ENCODE data around the gene PTPN4.
"Not testable (repeated sequence)": the region's sequence is repeated elsewhere in the genome, so short reads cannot be mapped to it uniquely, and the experiment has no call there.

The PTPN4 gene

DNA sequence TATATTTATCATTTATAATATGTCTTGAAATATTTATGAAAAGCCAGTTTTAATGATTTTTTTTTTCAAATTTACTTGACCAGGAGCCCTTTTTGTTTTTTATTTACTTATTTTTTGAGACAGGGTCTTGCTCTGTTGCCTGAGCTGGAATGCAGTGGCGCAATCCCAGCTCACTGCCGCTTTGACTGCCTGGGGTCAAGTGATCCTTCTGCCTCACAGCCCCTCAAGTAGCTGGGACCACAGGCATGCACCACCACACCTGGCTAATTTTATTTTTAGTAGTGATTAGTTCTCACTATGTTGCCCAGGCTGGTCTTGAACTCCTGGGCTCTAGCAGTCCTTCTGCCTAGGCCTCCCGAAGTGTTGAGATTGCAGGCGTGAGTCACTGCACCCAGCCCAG, 258.8 kb downstream of the PTPN4 start:
- H3K4me2 ChIP-seq (ENCODE audit: low read depth, low read length, poor library complexity, severe bottlenecking) = no peak overlapping the region

DNA sequence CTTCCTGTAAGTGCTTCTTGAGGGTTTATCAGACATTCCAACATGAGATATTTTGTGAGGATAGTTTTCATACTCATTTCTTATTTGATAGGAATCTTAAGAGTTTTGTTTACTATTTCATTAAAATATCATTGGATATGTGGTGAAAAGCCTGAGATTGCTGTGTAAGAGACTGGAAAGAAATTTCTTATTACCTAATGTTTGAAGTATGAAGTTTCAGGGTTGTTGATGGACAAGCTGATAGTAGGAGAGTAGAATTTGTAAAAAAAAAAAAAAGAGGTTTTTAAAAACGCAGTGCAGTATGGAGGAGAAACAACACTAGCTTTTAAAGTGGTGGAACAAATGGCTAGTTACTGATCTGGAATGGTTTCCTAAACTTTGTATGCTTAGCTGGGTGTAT, 260.8 kb downstream of the PTPN4 start:
- no peaks in the 10 kb centered on the region for H3K9me2 ChIP-seq (replicated peaks; ENCODE audit: low read depth, low read length)
- H3F3A ChIP-seq (ENCODE audit: low read depth) = no peaks in the 10 kb centered on the region
- no peak overlapping the region for H3K4me2 ChIP-seq (ENCODE audit: low read depth, low read length, poor library complexity, severe bottlenecking)
- no peaks in the 10 kb centered on the region for H3K36me3 ChIP-seq (ENCODE audit: insufficient read depth, low read length)
- TF ChIP-seq EZH2phosphoT487 (IDR thresholded peaks at IDR 0.05; ENCODE audit: borderline replicate concordance) = no peak
- TF ChIP-seq, protein P1, sequence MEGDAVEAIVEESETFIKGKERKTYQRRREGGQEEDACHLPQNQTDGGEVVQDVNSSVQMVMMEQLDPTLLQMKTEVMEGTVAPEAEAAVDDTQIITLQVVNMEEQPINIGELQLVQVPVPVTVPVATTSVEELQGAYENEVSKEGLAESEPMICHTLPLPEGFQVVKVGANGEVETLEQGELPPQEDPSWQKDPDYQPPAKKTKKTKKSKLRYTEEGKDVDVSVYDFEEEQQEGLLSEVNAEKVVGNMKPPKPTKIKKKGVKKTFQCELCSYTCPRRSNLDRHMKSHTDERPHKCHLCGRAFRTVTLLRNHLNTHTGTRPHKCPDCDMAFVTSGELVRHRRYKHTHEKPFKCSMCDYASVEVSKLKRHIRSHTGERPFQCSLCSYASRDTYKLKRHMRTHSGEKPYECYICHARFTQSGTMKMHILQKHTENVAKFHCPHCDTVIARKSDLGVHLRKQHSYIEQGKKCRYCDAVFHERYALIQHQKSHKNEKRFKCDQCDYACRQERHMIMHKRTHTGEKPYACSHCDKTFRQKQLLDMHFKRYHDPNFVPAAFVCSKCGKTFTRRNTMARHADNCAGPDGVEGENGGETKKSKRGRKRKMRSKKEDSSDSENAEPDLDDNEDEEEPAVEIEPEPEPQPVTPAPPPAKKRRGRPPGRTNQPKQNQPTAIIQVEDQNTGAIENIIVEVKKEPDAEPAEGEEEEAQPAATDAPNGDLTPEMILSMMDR (conservative IDR thresholded peaks at IDR 0.05; ENCODE audit: low read length) = no peak
- no peak overlapping the region for H2AFZ ChIP-seq (ENCODE audit: low read length)
- H3K4me3 ChIP-seq (ENCODE audit: low read length, poor library complexity, severe bottlenecking) = no peak overlapping the region
- no peaks in the 10 kb centered on the region for H3K27me3 ChIP-seq (ENCODE audit: insufficient read depth, low read length, poor library complexity, severe bottlenecking)
- H3K9me3 ChIP-seq (ENCODE audit: insufficient read depth, low read depth, low read length) = no peaks in the 10 kb centered on the region
- peaks cover 3% of the 10 kb centered on the region; the same call in 1 of the 2 replicates for H3K79me2 ChIP-seq (ENCODE audit: insufficient read depth, low read length)
- no peaks in the 10 kb centered on the region for H3K4me1 ChIP-seq (ENCODE audit: insufficient read depth, low read length, poor library complexity, severe bottlenecking)
- peaks cover 5% of the 10 kb centered on the region for H4K20me1 ChIP-seq (ENCODE audit: insufficient read depth, low read length, poor library complexity, severe bottlenecking)
- no peak overlapping the region for H3K9ac ChIP-seq (ENCODE audit: low read depth, low read length, poor library complexity, severe bottlenecking)

More for the DNA sequence above, 258.8 kb downstream of the PTPN4 start:
- Histone ChIP-seq H4K20me1 (ENCODE audit: insufficient read depth, low read length, poor library complexity, severe bottlenecking) (peaks cover 9% of the 10 kb centered on the region), H3K27me3 (ENCODE audit: insufficient read depth, low read length, poor library complexity, severe bottlenecking) (no peaks in the 10 kb centered on the region), H3K9me3 (ENCODE audit: insufficient read depth, low read depth, low read length) (no peaks in the 10 kb centered on the region), H3K9ac (ENCODE audit: low read depth, low read length, poor library complexity, severe bottlenecking) (no peak overlapping the region), H2AFZ (ENCODE audit: low read length) (no peak overlapping the region), H3K36me3 (ENCODE audit: insufficient read depth, low read length) (no peaks in the 10 kb centered on the region), H3K79me2 (ENCODE audit: insufficient read depth, low read length) (peaks cover 9% of the 10 kb centered on the region), H3K9me2 (replicated peaks; ENCODE audit: low read depth, low read length) (no peaks in the 10 kb centered on the region), H3K4me3 (ENCODE audit: low read length, poor library complexity, severe bottlenecking) (no peak overlapping the region), H3F3A (ENCODE audit: low read depth) (no peaks in the 10 kb centered on the region), H3K4me1 (ENCODE audit: insufficient read depth, low read length, poor library complexity, severe bottlenecking) (peaks cover 6% of the 10 kb centered on the region)
- TF ChIP-seq, protein P1 (conservative IDR thresholded peaks at IDR 0.05; ENCODE audit: low read length) = no peak
- no peak for TF ChIP-seq EZH2phosphoT487 (IDR thresholded peaks at IDR 0.05; ENCODE audit: borderline replicate concordance)

DNA sequence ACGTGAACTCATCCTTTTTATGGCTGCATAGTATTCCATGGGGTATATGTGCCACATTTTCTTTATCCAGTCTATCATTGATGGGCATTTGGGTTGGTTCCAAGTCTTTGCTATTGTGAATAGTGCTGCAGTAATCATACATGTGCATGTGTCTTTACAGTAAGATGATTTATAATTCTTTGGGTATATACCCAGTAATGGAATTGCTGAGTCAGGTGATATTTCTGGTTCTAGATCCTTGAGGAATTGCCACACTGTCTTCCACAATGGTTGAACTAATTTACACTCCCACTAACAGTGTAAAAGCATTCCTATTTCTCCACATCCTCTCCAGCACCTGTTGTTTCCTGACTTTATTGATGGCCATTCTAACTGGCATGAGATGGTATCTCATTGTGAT, 262.8 kb downstream of the PTPN4 start:
- H3K9ac ChIP-seq (ENCODE audit: low read depth, low read length, poor library complexity, severe bottlenecking); H3K36me3 ChIP-seq (ENCODE audit: insufficient read depth, low read length); H3K79me2 ChIP-seq (ENCODE audit: insufficient read depth, low read length); H2AFZ ChIP-seq (ENCODE audit: low read length); H3K4me2 ChIP-seq (ENCODE audit: low read depth, low read length, poor library complexity, severe bottlenecking); H3F3A ChIP-seq (ENCODE audit: low read depth); H3K4me1 ChIP-seq (ENCODE audit: insufficient read depth, low read length, poor library complexity, severe bottlenecking); H4K20me1 ChIP-seq (ENCODE audit: insufficient read depth, low read length, poor library complexity, severe bottlenecking); H3K27me3 ChIP-seq (ENCODE audit: insufficient read depth, low read length, poor library complexity, severe bottlenecking); H3K4me3 ChIP-seq (ENCODE audit: low read length, poor library complexity, severe bottlenecking); H3K9me2 ChIP-seq (replicated peaks; ENCODE audit: low read depth, low read length); H3K9me3 ChIP-seq (ENCODE audit: insufficient read depth, low read depth, low read length): not testable (repeated sequence)

DNA sequence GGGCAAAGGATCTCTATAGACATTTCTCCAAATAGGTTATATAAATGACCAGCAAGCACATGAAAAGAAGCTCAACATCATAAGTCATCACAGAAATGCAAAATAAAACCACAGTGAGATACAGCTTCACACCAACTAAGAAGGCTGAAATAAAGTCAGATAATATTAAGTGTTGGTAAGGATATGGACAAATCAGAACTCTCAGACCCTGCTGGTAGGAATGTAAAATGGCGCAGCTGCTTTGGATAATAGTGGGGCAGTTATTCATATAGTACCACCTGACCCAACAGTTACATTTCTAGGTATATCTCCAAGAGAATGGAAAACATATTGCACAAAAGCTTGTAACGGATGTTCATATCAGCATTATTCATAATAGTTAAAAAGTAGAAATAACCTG, 267.2 kb downstream of the PTPN4 start:
- Histone ChIP-seq H3K27me3 (ENCODE audit: insufficient read depth, low read length, poor library complexity, severe bottlenecking) (no peaks in the 10 kb centered on the region), H3F3A (ENCODE audit: low read depth) (no peaks in the 10 kb centered on the region), H3K36me3 (ENCODE audit: insufficient read depth, low read length) (peaks cover 9% of the 10 kb centered on the region; the same call in 1 of the 2 replicates), H4K20me1 (ENCODE audit: insufficient read depth, low read length, poor library complexity, severe bottlenecking) (no peaks in the 10 kb centered on the region), H3K79me2 (ENCODE audit: insufficient read depth, low read length) (no peaks in the 10 kb centered on the region; the same call in 1 of the 2 replicates), H3K4me2 (ENCODE audit: low read depth, low read length, poor library complexity, severe bottlenecking) (no peak overlapping the region), H2AFZ (ENCODE audit: low read length) (no peak overlapping the region), H3K9me2 (replicated peaks; ENCODE audit: low read depth, low read length) (no peaks in the 10 kb centered on the region), H3K4me1 (ENCODE audit: insufficient read depth, low read length, poor library complexity, severe bottlenecking) (no peaks in the 10 kb centered on the region), H3K4me3 (ENCODE audit: low read length, poor library complexity, severe bottlenecking) (no peak overlapping the region), H3K9ac (ENCODE audit: low read depth, low read length, poor library complexity, severe bottlenecking) (no peak overlapping the region), H3K9me3 (ENCODE audit: insufficient read depth, low read depth, low read length) (peaks cover 4% of the 10 kb centered on the region; the same call in 1 of the 2 replicates)
- TF ChIP-seq, protein P1 (conservative IDR thresholded peaks at IDR 0.05; ENCODE audit: low read length) = no peak
- TF ChIP-seq EZH2phosphoT487 (IDR thresholded peaks at IDR 0.05; ENCODE audit: borderline replicate concordance) = no peak

All from Loucy (cell line).